RWPE2 (cell line): Measurements from ENCODE around the gene SEPTIN5.

Experiments
- ATAC-seq: fragments of 200-7000 bp; cut with Tn5 transposase; 3 replicates; pipeline ENCODE4 v1.9.1; 2021; ENCODE audit warnings: low read depth
- DNase-seq: peaks from one replicate; pipeline ENCODE4 v3.0.0-alpha.2; 2020; ENCODE audit warnings: low spot score
- H3K27ac ChIP-seq: fragments of 450-650 bp; 2 replicates; pipeline ENCODE4 v1.5.1; 2017; ENCODE audit warnings: mild to moderate bottlenecking; ENCODE audit not compliant: poor library complexity, severe bottlenecking
- H3K27me3 ChIP-seq: fragments of 250-450 bp; sonication (Bioruptor Pico); 2 replicates; pipeline ENCODE4 v1.5.1; 2021; ENCODE audit warnings: mild to moderate bottlenecking, moderate library complexity; ENCODE audit not compliant: insufficient read depth, poor library complexity, severe bottlenecking
- H3K36me3 ChIP-seq: fragments of 250-450 bp; sonication (Bioruptor Pico); 2 replicates; pipeline ENCODE4 v1.5.1; 2020; ENCODE audit warnings: low read depth, mild to moderate bottlenecking, moderate library complexity
- H3K4me1 ChIP-seq: fragments of 250-450 bp; sonication (Bioruptor Pico); 2 replicates; pipeline ENCODE4 v1.5.1; 2021; ENCODE audit warnings: mild to moderate bottlenecking, moderate library complexity; ENCODE audit not compliant: insufficient read depth, poor library complexity, severe bottlenecking
- H3K4me3 ChIP-seq: fragments of 250-450 bp; sonication (Bioruptor Pico); 2 replicates; pipeline ENCODE4 v1.5.1; 2021; ENCODE audit warnings: mild to moderate bottlenecking, moderate library complexity; ENCODE audit not compliant: severe bottlenecking
- H3K9me3 ChIP-seq: fragments of 250-450 bp; sonication (Bioruptor Pico); 2 replicates; pipeline ENCODE4 v1.5.1; 2021; ENCODE audit warnings: mild to moderate bottlenecking, moderate library complexity; ENCODE audit not compliant: severe bottlenecking
- TF ChIP-seq, protein P1 (sequence below): fragments of 450-650 bp; IDR thresholded peaks from one replicate; pipeline ENCODE4 v1.5.1; 2017; ENCODE audit warnings: mild to moderate bottlenecking, moderate library complexity; ENCODE audit not compliant: poor library complexity, severe bottlenecking

The SEPTIN5 gene

DNA sequence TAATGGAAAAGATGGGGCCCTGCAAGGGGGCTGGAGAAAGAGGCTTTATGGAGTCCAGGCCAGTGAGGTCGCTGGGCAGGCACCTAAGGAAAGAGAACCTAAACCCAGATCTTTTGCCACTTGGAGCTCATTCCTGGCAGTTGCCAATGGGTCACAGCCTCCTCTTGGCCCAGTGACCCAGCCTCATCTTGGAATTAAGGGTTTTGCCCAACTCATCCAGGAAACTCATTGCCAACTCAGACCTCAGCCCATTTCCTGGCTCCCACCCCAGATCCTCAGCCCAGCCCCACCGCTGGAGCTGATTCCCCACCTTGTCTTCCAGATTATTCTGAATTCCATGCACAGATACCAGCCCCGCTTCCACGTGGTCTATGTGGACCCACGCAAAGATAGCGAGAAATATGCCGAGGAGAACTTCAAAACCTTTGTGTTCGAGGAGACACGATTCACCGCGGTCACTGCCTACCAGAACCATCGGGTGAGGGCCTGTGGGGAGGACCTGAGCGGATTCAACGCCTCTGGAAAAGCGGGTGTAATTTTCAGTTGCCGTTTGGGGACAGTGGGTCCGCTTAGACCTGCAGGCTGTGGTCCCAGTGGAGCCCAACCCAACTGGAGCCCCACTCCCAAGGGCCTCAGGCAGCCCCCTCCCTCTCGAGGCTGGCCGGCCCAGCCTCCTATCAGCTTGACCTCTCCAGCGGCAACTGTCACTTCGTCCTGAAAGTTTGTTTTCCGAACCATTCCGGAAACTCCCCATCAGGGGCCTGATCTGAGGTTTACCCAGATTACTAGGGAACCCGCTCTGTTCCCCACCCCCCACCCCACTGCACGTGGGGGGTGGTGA lies 50.6 kb downstream of the SEPTIN5 start:
- H3K9me3 ChIP-seq = no peaks in the 10 kb centered on the region
- ATAC-seq (no peak), DNase-seq (no peak)
- H3K27ac ChIP-seq = no peak overlapping the region
- H3K4me1 ChIP-seq = no peaks in the 10 kb centered on the region
- TF ChIP-seq, protein P1, sequence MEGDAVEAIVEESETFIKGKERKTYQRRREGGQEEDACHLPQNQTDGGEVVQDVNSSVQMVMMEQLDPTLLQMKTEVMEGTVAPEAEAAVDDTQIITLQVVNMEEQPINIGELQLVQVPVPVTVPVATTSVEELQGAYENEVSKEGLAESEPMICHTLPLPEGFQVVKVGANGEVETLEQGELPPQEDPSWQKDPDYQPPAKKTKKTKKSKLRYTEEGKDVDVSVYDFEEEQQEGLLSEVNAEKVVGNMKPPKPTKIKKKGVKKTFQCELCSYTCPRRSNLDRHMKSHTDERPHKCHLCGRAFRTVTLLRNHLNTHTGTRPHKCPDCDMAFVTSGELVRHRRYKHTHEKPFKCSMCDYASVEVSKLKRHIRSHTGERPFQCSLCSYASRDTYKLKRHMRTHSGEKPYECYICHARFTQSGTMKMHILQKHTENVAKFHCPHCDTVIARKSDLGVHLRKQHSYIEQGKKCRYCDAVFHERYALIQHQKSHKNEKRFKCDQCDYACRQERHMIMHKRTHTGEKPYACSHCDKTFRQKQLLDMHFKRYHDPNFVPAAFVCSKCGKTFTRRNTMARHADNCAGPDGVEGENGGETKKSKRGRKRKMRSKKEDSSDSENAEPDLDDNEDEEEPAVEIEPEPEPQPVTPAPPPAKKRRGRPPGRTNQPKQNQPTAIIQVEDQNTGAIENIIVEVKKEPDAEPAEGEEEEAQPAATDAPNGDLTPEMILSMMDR = no peak
- H3K4me3 ChIP-seq = no peak overlapping the region
- H3K36me3 ChIP-seq = no peaks in the 10 kb centered on the region
- peaks cover 21% of the 10 kb centered on the region for H3K27me3 ChIP-seq

DNA sequence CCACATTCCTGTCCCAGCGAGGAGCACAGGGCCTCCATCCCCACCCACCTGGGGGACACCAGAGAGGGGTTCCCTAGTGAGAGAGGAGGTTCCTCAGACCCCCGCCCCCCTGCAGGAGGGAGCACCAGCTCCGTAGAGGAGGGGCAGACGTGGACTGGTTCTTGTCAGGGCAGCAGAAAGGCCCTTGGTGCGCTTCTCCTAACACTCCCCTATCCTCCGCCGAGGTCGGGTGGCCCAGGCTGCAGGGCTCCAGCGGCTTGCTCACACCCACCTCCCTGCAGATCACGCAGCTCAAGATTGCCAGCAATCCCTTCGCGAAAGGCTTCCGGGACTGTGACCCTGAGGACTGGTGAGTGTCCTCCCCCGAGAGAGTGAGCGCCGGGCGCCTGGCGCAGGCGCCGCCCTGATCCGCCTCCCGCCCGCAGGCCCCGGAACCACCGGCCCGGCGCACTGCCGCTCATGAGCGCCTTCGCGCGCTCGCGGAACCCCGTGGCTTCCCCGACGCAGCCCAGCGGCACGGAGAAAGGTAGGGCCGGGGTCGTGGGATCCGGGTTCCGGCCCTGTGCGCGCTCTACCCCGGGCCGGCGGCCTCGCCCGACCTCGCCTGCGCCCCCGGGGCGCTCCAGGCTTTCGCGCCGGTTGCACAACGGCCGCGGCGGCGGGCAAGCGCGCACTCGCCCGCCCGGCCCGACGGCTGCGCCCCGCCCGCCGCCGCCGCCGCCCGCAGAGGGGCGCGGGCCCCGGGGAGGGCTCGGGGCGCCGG lies 51.4 kb downstream of the SEPTIN5 start:
- Histone ChIP-seq H3K27me3 (peaks cover 17% of the 10 kb centered on the region), H3K27ac (no peak overlapping the region), H3K36me3 (no peaks in the 10 kb centered on the region), H3K4me1 (no peaks in the 10 kb centered on the region), H3K9me3 (no peaks in the 10 kb centered on the region), H3K4me3 (peak overlapping the region; percentile 29)
- DNase-seq = no peak
- TF ChIP-seq, protein P1 = no peak
- ATAC-seq = no peak

DNA sequence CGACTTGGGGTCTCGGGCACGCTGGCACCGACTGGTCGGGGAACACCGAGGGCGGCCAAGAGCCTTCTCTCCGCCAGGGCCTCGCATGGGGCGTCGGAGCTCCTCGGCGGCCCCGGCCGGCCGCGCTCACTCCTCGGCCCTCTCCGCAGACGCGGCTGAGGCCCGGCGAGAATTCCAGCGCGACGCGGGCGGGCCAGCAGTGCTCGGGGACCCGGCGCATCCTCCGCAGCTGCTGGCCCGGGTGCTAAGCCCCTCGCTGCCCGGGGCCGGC lies 51.9 kb downstream of the SEPTIN5 start:
- TF ChIP-seq, protein P1 = no peak
- ATAC-seq = peak; percentile 19; the same call in 2 of the 3 replicates
- Histone ChIP-seq H3K27ac (no peak overlapping the region), H3K27me3 (peaks cover 17% of the 10 kb centered on the region), H3K36me3 (no peaks in the 10 kb centered on the region), H3K9me3 (no peaks in the 10 kb centered on the region), H3K4me3 (peak overlapping the region; percentile 29), H3K4me1 (no peaks in the 10 kb centered on the region)
- DNase-seq = no peak

DNA sequence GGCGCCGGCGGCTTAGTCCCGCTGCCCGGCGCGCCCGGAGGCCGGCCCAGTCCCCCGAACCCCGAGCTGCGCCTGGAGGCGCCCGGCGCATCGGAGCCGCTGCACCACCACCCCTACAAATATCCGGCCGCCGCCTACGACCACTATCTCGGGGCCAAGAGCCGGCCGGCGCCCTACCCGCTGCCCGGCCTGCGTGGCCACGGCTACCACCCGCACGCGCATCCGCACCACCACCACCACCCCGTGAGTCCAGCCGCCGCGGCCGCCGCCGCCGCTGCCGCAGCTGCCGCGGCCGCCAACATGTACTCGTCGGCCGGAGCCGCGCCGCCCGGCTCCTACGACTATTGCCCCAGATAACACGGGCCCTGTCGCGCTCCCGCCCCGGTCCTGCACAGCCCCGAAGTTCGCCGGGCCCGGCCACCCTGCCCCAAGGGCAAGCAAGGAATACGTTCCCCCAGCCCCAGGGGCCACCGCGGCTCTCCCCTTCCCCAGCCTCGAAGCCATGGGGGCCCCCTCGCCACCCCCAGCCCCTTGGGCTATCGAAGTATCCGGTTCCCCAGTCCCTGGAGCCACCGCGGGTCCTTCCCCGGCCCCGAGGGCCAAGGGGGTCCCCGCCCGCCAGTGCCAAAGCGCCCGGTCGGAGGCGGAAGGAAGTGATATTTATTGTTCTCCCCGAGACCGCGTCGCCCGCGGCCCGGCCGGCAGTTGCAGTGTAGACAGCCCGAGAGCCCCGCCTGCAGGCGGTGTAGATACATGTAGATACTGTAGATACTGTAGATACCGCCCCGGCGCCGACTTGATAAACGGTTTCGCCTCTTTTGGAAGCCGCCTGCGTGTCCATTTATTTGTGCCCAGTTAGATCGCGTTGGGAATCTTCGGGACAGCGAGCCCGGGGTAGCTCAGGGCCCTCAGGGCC lies 52.5 kb downstream of the SEPTIN5 start:
- Histone ChIP-seq H3K9me3 (no peaks in the 10 kb centered on the region), H3K4me3 (peak overlapping the region; percentile 29), H3K27ac (no peak overlapping the region), H3K27me3 (peaks cover 17% of the 10 kb centered on the region), H3K4me1 (no peaks in the 10 kb centered on the region), H3K36me3 (no peaks in the 10 kb centered on the region)
- DNase-seq (no peak), ATAC-seq (peak; percentile 64)
- TF ChIP-seq, protein P1 = peak; percentile 60
